ENCODE measurements around the gene CHRDL2. TPM values are rescaled to one million over a fixed set of nuclear protein-coding genes. Genes with fewer than 3 reads are reported as not detected.
A peak's percentile ranks its signal among the peaks of the same experiment; 100 is the strongest.

The CHRDL2 gene
- total RNA-seq, 6 experiments from 2014 or later: 2.9 to 41.4 (median 23.9) TPM

- intact Hi-C loops (cut with DNase I): no loop called here
- TF ChIP-seq POLR2A (IDR thresholded peaks at IDR 0.05) (no peak), CTCF (IDR thresholded peaks at IDR 0.05) (no peak)
- no peaks in the 10 kb centered on the region for H3K27me3 ChIP-seq
- no peak for DNase-seq
- no peaks in the 10 kb centered on the region for H3K9me3 ChIP-seq
- H3K27ac ChIP-seq: no peak overlapping the region
- no peak overlapping the region for H3K4me3 ChIP-seq
- no peaks in the 10 kb centered on the region for H3K36me3 ChIP-seq
- H3K4me1 ChIP-seq: peaks cover 0 to 12% (median 3%) of the 10 kb centered on the region in 4 donors
- ATAC-seq: no peak
These were observed 45.9 kb downstream of the CHRDL2 start for GRCh38 chr11:74685338-74685737.

- Histone ChIP-seq H3K27ac (no peak overlapping the region), H3K4me3 (no peak overlapping the region), H3K36me3 (no peaks in the 10 kb centered on the region), H3K27me3 (no peaks in the 10 kb centered on the region), H3K4me1 (peaks cover 0 to 12% (median 3%) of the 10 kb centered on the region in 4 donors), H3K9me3 (no peaks in the 10 kb centered on the region)
- intact Hi-C loops (cut with DNase I): no loop called here
- WGBS (ENCODE audit: insufficient coverage, low coverage, low lambda C conversion rate, missing lambda C conversion rate): 63% methylated on average over 1 of the region's 1 CpG
- TF ChIP-seq CTCF (IDR thresholded peaks at IDR 0.05): no peak
- TF ChIP-seq POLR2A (IDR thresholded peaks at IDR 0.05): no peak
- DNase-seq (no peak), ATAC-seq (no peak)
These were observed 46.6 kb downstream of the CHRDL2 start for GRCh38 chr11:74684661-74685060.

GRCh38 chr11:74683941-74684481, 47.2 kb downstream of the CHRDL2 start:
- intact Hi-C loops (cut with DNase I): no loop called here
- ATAC-seq: no peak

GRCh38 chr11:74683279-74683871, 47.9 kb downstream of the CHRDL2 start:
- Histone ChIP-seq H3K4me1 (peaks cover 0 to 12% (median 3%) of the 10 kb centered on the region in 4 donors), H3K36me3 (no peaks in the 10 kb centered on the region), H3K9me3 (no peaks in the 10 kb centered on the region), H3K27ac (peak overlapping the region in 1 of 3 donors; percentile 1), H3K27me3 (no peaks in the 10 kb centered on the region), H3K4me3 (peak overlapping the region; percentile 35 to 54 (median 52))
- TF ChIP-seq POLR2A (IDR thresholded peaks at IDR 0.05) (no peak), CTCF (IDR thresholded peaks at IDR 0.05) (peak; percentile 32 to 47 (median 38))
- ATAC-seq: peak; percentile 28 to 66 (median 34)
- no peak for DNase-seq
- WGBS (ENCODE audit: insufficient coverage, low coverage, low lambda C conversion rate, missing lambda C conversion rate): 16% methylated on average over 5 of the region's 59 CpGs
- intact Hi-C loops (cut with DNase I): no loop called here

More at GRCh38 chr11:74683941-74684481, 47.2 kb downstream of the CHRDL2 start:
- peaks cover 0 to 12% (median 3%) of the 10 kb centered on the region in 4 donors for H3K4me1 ChIP-seq
- peak overlapping the region in 1 of 3 donors; percentile 35 for H3K4me3 ChIP-seq
- H3K9me3 ChIP-seq: no peaks in the 10 kb centered on the region
- H3K36me3 ChIP-seq: no peaks in the 10 kb centered on the region
- TF ChIP-seq CTCF (IDR thresholded peaks at IDR 0.05) (no peak), POLR2A (IDR thresholded peaks at IDR 0.05) (no peak)
- no peaks in the 10 kb centered on the region for H3K27me3 ChIP-seq
- DNase-seq: no peak
- WGBS (ENCODE audit: insufficient coverage, low coverage, low lambda C conversion rate, missing lambda C conversion rate): 87% methylated on average over 3 of the region's 12 CpGs
- no peak overlapping the region for H3K27ac ChIP-seq
